Testis (tissue), 3 donors: ENCODE measurements around the gene NR2E3. TPM values are rescaled to one million over a fixed set of nuclear protein-coding genes. Genes with fewer than 3 reads are reported as not detected.

Experiments
- DNase-seq: peaks from one replicate; pipeline ENCODE4 v3.0.0-alpha.2; 2019
- H3K27ac ChIP-seq, 2 donors: fragments of 200-600 bp; sonication (generic); one replicate each; pipeline ENCODE4 v1.5.1; 2019
- H3K27me3 ChIP-seq: fragments of 200-600 bp; sonication (generic); one replicate; pipeline ENCODE4 v1.5.1; 2019
- H3K36me3 ChIP-seq: fragments of 200-600 bp; sonication (generic); one replicate; pipeline ENCODE4 v1.5.1; 2017; ENCODE audit warnings: low read depth; ENCODE audit errors: missing control alignments
- H3K4me1 ChIP-seq: fragments of 200-600 bp; sonication (generic); one replicate; pipeline ENCODE4 v1.5.1; 2019
- H3K4me3 ChIP-seq, 2 donors: fragments of 200-600 bp; sonication (generic); one replicate each; pipeline ENCODE4 v1.5.1; 2017 to 2019
- H3K9me3 ChIP-seq: fragments of 200-600 bp; sonication (generic); one replicate; pipeline ENCODE4 v1.5.1; 2017
- CTCF ChIP-seq, 3 experiments: fragments of 450-650 bp in 2 of 3; fragments of 200-600 bp in 1 of 3; sonication (generic) in 1 of 3; IDR thresholded peaks; one replicate each; pipeline ENCODE4 v1.5.1; 2016 to 2019; ENCODE audit warnings: antibody characterized with exemption in 3 of 3, mild to moderate bottlenecking in 2 of 3, moderate library complexity in 1 of 3
- POLR2A ChIP-seq: fragments of 450-650 bp; IDR thresholded peaks from one replicate; pipeline ENCODE4 v1.6.1; 2017; ENCODE audit warnings: antibody characterized with exemption, mild to moderate bottlenecking, moderate library complexity
- WGBS, 2 donors: methylation state at CpG; one replicate each; pipeline ENCODE4 v1.1.5; 2018; 5-methylcytosine and 5-hydroxymethylcytosine counted together
- intact Hi-C: fragments of 100-400 bp; cut with DNase I; formaldehyde crosslinking; loops from one replicate; pipeline ENCODE4 v1.15.1; 2023; ENCODE audit warnings: low total_unique reads
- polyA plus RNA-seq: library from polyadenylated mRNA; stranded (reverse); fragments of 350-450 nt; fragmentation: Illumina TruSeq; extraction: RNeasy Lipid Tissue Mini Kit (QIAGEN cat#74804); gene quantifications from one replicate; pipeline ENCODE4 v1.2.3, GENCODE V29; 2014; ENCODE audit warnings: low read depth, low replicate concordance; ENCODE audit not compliant: insufficient read depth
- total RNA-seq, 2 donors: library from RNA; depleted of rRNA; stranded (reverse); fragments of >200 nt; gene quantifications; one replicate each; pipeline ENCODE4 v1.2.3, GENCODE V29; 2016

The NR2E3 gene
- total and polyA plus RNA-seq, 3 donors from 2014 or later = 1.2 to 4.8 (median 4.3) TPM

- Histone ChIP-seq H3K27me3 (no peaks in the 10 kb centered on the region), H3K4me1 (peaks cover 10% of the 10 kb centered on the region), H3K27ac (no peak overlapping the region), H3K4me3 (peak overlapping the region; percentile 20 to 38), H3K36me3 (no peaks in the 10 kb centered on the region), H3K9me3 (no peaks in the 10 kb centered on the region)
- peak; percentile 63 for DNase-seq
- 71 to 76% methylated on average over 24 of the region's 24 CpGs for WGBS, 2 donors
- intact Hi-C loops = no loop called here
- TF ChIP-seq POLR2A = peak; percentile 20
- TF ChIP-seq CTCF (IDR thresholded peaks at IDR 0.05) = no peak
Measured at GRCh38 chr15:71801935-71802655, 8.3 kb upstream of the NR2E3 start.

DNA sequence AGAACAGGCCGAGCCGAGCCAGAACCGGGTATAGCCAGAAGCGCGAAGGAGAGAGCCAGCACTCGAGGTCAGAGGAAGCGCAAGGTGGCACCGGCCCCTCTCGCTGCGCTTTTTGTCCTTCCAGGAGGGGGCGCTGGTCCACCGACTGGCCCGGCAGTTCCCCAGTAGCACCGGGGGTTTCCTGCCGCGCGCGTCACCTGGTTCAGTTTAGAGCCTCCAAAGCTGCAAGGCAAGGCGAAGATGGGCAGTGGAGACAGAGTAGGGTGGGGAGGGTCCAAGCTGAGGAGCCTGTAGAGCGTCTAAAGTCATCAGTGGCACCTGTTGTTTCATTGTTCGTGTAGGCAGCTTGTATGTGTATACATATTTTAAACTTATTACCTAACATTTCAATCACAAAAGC, 7.6 kb upstream of the NR2E3 start:
- intact Hi-C loops = no loop called here
- peaks cover 17% of the 10 kb centered on the region for H3K4me1 ChIP-seq
- 47 to 63% methylated on average over 21 of the region's 21 CpGs for WGBS, 2 donors
- DNase-seq = peak; percentile 61
- H3K36me3 ChIP-seq = no peaks in the 10 kb centered on the region
- H3K9me3 ChIP-seq = no peaks in the 10 kb centered on the region
- TF ChIP-seq CTCF (IDR thresholded peaks at IDR 0.05) = peak in 2 of 3 experiments; percentile 30 to 37
- TF ChIP-seq POLR2A = no peak
- H3K27ac ChIP-seq = no peak overlapping the region
- no peaks in the 10 kb centered on the region for H3K27me3 ChIP-seq
- H3K4me3 ChIP-seq = peak overlapping the region; percentile 20 to 38

- Histone ChIP-seq H3K4me1 (peaks cover 24% of the 10 kb centered on the region), H3K27ac (no peak overlapping the region), H3K36me3 (no peaks in the 10 kb centered on the region), H3K27me3 (no peaks in the 10 kb centered on the region), H3K9me3 (no peaks in the 10 kb centered on the region), H3K4me3 (no peak overlapping the region)
- TF ChIP-seq CTCF (IDR thresholded peaks at IDR 0.05) (no peak), POLR2A (no peak)
- no peak for DNase-seq
- WGBS, 2 donors = 63 to 68% methylated on average over 5 of the region's 5 CpGs
- intact Hi-C loops = no loop called here
Measured at GRCh38 chr15:71804226-71804625, 6.1 kb upstream of the NR2E3 start.

DNA sequence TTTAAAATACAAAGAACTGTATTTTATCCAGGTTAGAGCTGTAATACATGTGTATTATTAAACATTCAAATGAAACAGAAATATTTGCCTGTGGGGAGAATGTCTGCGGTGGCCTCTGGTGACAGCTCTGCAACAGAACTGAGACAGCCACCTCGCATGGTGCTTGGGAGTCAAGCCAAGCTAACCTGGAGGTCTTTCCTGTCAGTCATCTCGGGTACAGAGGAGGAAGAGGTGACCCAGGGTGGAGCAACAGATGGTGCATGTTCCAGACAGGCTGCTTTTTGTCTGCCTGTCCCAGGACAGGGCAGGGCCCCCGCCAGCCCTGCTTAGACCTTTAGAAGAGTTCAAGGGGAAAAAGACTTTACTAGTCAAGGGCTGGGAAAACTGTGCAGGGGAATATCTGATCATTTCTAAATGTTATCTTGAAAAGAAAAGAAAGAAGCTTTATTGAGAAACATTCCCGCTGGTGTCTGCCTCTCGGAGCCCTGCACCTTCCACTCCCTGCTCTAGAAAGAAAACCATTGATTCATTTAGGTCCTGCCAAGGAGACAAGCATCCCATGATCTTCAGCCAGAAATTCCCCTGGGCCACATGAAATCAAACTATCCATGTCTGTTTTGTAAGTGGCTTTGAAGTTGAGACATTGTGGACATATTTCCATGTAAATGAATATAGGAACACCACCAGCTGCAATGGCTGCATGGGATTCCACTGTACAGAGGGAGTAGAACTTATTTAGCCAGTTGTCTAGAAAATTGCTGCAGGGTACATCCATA, 5.5 kb upstream of the NR2E3 start:
- intact Hi-C loops = no loop called here
- peak; percentile 57 for DNase-seq

More for the DNA sequence above, 5.5 kb upstream of the NR2E3 start:
- H3K4me1 ChIP-seq = peaks cover 24% of the 10 kb centered on the region
- WGBS, 2 donors = 58 to 60% methylated on average over 6 of the region's 6 CpGs
- H3K4me3 ChIP-seq = no peak overlapping the region
- no peak overlapping the region for H3K27ac ChIP-seq
- no peaks in the 10 kb centered on the region for H3K9me3 ChIP-seq
- no peaks in the 10 kb centered on the region for H3K27me3 ChIP-seq
- TF ChIP-seq CTCF (IDR thresholded peaks at IDR 0.05) = no peak
- TF ChIP-seq POLR2A = no peak
- no peaks in the 10 kb centered on the region for H3K36me3 ChIP-seq
